Stromal cell of bone marrow (primary cell): ENCODE measurements around the gene SRP9.
A peak's percentile ranks its signal among the peaks of the same experiment; 100 is the strongest.
"Not testable (repeated sequence)": the region's sequence is repeated elsewhere in the genome, so short reads cannot be mapped to it uniquely, and the experiment has no call there.

Experiments used
- DNase-seq: peaks from one replicate; pipeline ENCODE4 v3.0.0-alpha.2; 2012; ENCODE audit warnings: low read depth

The SRP9 gene

DNA sequence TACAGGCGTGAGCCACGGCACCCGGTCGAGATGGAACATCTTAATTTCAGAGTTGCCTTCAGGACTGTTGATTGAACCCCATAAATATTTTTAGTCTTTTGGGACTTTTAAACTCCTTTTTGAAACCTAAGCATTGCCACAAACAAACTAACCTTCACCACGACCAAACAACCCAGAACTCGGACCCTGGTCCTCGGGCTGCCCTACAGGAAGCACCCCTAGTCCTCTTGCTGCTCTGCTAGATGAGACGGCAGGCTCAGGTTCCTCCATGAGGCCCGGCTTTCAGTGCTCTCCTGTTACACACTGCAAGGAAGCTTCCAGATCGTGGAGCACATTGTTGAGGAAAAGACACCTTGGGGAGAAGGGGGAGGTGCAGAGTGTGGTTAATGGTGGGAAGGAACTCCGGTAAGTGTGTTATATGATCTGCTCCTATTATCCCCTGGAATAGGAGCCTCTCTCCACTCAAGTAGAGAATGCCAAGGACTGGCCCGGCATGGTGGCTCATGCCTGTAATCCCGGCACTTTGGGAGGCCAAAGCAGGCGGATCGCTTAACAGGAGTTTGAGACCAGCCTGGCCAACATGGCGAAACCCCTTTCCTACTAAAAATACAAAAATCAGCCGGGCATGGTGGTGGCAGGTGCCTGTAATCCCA, 38.0 kb downstream of the SRP9 start:
- no peak for DNase-seq

DNA sequence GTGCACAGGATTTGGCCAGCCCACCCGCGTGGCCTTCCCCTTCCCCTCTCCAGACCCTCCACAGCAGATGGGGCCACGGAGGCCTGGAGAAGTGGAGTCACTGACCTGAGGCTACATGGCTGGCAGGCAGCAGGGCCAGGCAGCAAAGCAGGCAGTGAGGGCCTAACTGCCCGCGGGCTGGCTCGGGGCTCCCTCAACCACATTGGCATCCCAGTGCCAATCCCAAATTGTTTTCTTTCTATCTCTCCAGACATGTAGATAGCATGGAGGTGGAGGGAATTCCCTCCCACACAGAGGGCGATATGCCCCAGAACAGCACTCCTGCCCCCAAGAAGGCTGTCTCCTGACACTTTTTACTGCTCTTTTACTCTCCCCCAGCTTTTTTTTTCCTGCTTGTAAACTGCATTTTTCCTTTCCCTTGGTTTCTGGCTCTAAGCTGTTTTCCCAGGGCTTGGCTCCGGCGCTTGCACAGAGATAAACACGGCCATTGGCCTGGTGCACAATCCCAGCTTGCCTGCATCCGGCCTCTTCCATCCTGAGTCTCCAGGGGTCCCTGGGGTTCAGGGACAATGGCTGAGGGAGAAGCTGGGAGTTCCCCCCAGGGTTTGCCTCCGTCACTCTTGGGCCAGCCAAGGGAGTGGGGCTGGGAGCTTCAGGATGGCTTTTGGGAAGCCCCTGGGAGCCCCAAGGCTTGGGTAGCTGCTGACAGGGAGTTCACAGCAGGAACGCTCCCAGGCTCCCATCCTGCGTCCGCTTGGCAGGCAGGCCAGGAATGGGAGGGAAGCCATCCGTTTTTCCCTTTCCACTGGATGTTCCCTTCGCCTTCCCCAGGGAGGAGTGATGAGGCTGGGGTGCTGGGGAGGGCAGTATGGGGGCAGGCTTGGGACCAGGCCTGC, 39.3 kb downstream of the SRP9 start:
- no peak for DNase-seq

DNA sequence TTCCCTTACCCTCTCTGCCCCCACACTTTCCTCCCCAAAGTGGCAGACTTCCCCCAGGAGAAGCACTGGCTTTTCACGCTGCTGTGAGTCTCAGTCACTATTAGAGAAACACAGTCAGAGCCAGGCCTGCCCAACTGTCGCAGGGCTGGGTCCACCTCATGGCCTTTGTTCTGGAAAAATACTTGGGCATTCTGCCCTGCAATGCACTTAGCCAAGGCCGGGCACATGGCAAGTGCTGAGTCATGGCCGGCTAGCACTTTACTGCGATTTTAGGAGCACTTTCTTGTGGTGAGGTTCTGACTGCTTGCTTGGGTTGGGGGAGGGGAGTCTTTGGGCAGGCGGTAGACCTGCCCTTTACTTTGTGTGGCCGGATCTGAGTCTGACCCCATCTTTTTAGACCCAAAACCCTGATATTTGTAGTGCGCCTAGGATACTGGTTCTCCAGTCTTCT, 40.0 kb downstream of the SRP9 start:
- DNase-seq, result peak; percentile 91

DNA sequence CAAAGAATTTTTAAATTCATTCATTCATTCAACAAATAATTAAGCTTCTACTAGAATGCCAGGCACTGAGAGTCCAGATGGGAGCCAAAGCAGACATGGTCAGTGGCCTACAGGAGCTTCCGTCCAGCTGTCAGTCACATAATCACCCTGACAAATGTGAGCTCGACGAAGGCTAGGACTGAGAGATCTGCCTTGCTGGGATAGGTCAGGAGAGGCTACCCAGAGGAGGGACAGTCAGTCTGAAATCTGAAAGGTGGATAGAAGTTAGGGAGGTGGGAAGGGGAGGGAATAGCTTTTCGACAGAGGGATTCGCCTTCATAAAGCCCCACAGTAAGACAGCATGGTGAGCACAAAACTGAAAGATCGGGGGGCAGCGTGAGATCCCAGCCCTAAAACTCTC, 40.6 kb downstream of the SRP9 start:
- no peak for DNase-seq

DNA sequence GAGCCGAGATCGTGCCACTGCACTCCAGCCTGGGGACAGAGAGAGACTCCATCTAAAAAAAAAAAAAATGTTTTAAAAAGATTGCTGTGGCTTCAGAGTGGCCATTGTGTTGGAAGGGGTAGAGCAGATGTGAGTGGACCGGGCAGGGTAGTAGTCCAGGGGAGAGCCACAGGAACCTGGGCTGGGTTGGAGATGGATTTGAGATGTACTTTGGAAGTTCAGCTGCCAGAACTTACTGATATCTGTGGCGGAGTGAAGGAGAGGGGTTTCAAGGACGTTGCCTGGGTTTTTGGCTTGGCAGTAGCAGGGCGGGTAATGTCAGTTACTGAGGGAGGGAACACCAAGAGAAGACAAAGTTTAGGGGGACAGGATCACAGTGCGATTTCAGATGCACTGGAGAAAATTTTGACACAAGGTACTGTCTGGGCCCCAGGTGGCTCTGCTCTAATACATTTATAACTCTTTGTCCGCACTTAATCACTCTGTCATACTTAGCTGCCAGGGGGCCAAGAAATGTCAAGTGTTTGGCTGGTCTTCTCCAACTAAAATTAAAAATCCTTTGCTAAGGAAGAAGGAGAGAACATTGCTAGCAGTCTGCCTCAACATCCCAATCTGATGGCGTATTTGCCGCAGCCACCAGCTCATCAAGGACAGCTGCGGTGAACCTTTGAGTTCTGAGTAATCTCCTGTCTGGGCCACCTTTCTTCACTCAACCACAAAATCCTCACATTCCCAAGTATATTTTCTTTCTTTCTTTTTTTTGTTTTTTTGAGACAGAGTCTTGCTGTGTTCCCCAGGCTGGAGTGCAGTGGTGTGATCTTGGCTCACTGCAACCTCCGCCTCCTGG, 41.9 kb downstream of the SRP9 start:
- no peak for DNase-seq

DNA sequence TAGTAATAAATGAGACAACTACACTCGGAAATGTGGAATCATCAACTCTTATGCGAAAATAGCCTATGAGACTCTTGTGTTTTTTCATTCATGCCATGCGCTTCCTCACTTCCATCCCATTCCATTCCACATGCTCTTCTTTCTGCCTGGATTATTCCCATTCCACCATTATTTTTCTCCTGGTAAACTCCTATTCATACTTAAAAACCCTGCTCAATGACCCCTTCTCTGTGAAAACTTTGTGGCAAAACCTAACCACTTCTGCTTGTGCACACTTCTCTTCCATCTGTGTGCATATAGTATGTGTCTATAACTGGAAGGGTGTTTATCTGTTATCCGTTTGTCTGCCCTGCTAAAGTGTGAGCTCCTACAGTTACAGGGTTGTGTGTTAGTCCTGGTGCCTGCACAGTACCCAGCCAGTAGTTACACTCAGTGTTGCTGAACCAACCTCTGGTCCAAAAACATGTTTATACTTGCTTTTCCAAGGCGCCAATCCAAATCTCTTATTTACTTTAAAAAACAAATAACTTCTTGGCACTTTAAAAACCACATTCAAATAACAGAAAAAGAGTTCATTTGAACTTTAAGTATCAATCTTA, 43.0 kb downstream of the SRP9 start:
- no peak for DNase-seq

DNA sequence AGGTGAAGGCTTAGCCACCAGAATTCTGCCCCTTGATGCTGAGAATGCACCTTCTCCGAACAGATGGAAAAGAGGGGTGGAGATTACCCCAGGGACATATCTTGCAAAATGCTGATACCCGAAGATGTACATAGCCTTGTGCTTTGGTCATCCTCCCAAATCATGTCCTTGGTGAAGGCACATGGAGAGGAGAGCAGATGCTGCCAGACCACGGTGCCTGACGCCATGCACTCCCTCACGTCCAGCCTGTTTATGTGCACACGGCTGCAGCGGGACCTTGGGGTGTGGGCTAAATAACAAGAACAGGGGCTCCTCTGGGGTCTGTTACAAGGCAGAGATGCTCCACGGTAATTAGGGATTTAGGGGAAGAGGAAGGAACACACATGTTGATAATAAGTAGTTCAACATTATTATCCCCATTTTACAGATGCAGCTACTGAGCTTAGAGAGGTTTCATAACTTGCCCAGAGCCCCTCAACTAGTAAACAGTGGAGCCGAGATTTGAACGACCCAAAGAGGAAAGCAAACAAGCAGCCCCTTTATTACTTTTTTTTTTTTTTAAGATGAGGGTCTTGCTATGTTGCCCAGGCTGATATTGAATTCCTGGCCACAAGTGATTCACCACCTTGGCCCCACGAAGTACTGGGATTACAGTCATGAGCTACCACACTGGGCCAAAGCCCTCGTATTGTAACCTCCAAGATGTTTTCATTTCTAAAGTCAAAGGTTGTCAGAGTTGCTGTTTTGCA, 45.2 kb downstream of the SRP9 start:
- DNase-seq, result no peak

DNA sequence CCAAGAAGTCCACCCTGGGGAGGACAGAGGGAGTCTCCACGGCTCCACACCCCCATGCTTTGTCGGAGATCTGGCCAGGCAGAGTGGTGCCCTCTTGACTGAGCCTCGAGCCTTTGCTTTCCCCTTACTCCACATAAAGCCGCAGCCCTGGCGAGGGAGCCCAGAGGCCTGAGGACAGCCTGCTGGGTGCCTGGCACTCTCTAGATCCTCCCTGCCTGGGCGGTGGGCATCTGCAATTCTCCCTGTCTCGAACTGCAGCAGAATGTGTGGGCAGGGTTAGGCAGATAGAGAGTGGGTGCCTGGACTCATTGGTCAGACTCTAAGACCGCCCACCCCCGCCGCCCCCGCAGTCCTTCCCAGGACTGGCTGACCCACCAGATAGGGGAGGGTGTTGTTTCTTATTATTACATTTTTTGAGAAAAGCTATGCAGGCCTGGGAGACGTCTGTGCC, 46.2 kb downstream of the SRP9 start:
- DNase-seq, result no peak

DNA sequence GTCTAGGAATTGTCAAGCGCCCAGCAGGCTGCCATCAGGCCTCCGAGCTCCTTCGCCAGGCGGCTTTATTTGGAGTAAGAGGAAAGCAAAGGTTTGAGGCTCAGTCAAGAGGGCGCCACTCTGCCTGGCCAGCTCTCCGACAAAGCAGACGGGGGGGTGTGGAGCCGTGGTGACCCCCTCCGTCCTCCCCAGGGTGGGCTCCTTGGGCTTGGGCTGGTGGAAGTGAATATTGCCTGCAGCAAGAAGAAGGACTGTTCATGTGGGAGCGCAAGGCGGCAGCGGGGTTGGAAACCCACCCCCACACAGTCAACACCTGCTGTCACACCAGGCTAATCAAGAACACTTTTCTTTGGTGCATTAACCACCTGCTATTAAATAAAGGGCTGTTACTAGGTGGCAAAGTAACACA, 46.9 kb downstream of the SRP9 start:
- DNase-seq, result no peak

DNA sequence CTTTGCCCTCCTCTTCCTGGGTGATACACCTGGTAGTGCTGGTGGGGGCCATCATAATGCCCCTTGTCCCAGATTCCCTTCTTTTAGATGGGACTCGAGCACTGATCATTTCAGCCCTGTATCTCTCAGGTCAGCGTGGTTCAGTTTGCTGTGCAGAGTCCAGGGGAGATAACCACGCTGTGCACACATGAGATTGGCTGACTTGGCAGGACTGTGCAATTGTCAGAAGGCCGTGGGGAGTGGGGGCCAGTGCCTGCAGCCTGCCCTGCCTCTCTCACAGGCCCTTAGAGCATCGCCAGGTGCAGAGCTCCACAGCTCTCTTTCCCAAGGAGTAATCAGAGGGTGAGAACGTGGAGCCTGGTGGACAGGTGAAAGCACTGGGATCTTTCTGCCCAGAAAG, 47.5 kb downstream of the SRP9 start:
- no peak for DNase-seq

DNA sequence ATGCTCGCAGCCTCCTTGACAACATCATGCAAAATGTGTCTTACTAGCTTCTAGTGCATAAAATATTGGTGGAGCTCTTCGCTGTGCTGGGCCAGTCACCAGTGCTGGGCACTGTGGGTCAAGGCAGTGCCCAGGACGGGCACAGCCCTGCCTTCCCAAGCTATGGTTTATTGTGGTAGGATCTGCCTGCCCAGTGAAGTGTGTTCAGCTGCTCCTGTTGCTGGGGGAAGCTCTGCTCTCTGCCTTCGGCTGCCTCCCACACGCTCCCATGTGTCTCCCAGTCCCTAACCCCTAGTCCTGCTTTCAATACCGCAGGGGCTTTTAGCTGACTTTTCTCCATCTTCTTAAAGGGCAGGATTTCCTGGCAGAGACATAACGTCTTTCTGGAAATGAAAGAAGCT, 48.0 kb downstream of the SRP9 start:
- no peak for DNase-seq

DNA sequence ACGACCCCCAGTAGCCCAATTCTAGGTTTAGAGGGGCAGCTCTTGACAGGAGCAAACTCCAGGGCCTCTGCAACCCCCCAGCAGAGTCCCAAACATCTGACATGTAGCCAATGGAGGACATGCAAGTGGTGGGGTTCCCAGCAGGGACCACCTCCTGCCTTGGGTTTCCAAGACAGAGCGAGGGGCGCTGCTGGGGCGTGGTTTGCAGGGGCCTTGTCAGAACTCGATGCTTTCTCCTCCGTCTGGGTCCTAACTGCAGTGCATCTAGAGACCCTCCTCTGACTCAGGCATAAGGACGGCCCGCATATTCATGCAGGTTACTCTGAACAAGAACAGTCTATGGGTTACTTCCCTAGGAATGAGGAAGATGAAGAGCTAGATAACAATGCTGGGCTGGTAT, 49.5 kb downstream of the SRP9 start:
- no peak for DNase-seq

DNA sequence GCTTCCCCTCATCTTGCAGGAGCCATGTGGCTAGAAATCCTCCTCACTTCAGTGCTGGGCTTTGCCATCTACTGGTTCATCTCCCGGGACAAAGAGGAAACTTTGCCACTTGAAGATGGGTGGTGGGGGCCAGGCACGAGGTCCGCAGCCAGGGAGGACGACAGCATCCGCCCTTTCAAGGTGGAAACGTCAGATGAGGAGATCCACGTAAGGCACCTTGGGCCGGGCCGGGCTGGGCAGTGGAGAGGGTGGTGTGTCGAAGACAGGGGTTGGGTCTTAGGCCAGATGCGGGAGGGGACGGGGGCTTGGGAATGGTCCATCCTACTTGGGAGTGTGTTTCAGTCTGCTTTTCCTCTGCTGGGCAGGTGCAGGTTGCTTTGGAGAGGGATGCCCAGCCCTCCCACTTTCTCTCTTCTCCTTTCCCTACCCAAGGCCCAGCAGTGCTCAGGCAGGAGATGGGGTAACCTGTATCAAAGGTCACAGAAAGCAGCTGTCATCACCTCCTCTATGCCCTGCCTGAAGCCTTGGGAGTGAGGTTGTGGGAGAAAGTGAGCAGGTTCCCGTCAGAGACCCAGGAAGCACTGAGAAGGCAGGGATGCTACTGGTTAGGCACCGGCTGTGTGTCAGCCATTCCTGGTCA, 51.2 kb downstream of the SRP9 start:
- DNase-seq, result no peak

DNA sequence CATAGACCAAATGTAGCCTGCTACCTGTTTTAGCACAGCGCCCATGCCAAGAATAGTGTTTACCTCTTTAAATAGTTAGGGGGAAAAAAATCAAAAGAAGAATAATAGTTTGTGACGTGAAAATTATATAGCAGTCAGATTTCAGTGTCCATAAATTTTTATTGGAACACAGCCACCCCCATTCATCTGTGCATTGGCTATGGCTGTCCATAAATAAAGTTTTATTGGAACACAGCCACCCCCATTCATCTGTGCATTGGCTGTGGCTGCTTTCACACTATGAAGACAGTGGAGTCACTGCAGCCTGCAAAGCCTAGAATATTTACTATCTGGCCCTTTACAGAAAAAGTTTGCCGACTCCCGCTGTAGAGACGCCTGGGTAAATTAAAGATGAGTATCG, 53.2 kb downstream of the SRP9 start:
- no peak for DNase-seq

DNA sequence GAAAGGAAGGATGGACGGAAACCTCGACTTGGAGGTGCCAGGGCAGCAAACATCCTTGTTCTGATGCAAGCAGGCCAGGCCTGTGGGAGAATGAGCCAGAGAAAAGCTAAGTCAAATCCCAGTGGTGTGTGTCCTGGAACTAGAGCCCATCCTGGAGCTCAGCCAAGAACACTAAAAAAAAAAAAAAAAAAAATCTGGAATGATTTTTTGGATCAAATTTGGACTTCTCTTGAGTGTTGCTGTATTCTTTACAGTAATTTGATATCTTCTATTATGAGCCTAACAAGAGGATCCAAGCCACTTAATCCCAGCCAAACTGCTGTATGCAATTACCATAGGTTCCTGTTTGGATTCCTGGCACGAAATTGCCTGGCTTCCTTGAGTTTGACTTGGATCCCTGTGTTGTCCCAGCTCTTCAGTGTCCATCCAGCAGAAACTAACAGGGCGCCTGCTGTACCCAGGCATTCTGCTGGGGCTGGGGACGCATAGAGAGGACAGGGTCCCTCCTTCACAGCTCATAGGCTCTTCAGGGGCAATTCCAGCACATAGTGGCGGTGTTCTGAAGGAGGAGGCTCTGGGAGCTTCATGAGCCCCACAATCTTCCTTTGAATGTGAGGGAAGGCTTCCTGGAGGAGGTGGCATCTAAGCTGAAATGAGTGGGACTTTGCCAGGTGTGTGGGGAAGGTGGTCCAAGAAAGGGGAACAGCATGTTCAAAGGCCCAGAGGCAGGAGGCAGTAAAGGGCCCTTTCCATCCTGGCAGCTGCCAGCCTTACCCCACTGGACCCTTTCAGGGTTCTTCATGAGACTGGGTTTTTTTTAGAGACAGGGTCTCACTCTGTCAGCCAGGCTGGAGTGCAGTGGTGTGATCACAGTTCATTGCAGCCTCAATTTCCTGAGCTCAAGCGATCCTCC, 57.0 kb downstream of the SRP9 start:
- DNase-seq, result peak; percentile 91

DNA sequence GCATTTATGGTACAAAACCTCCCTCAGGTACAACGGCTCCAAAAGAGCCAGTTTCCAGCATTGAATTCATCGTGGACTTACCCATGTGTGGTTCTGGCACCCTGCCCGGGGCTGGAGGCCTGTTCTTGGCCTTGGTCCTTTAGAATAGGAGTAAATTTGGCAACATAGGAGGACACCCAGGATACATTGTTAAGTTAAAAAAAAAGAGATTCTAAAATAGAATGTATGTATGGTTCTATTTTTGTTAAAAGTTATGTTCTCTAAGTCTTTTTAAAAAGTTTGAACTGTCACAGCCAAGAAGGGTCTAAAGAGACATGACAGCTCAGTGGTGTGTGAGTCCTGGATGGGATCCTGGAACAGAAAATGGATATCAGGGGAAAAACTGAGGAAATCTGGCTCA, 58.2 kb downstream of the SRP9 start:
- no peak for DNase-seq

DNA sequence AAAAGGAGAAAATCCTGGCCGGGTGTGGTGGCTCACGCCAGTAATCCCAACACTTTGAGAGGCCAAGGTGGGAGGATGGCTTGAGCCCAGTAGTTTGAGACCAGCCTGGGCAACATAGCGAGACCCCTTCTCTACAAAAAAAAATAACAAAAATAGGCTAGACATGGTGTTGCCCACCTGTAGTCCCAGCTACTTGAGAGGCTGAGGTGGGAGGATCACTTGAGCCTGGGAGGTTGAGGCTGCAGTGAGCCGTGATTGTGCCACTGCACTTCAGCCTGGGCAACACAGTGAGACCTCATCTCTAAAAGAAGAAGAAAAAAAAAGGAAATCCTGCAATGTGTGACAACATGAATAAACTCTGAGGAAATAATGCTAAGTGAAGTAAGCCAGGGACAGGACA, 58.7 kb downstream of the SRP9 start:
- not testable (repeated sequence) for DNase-seq

DNA sequence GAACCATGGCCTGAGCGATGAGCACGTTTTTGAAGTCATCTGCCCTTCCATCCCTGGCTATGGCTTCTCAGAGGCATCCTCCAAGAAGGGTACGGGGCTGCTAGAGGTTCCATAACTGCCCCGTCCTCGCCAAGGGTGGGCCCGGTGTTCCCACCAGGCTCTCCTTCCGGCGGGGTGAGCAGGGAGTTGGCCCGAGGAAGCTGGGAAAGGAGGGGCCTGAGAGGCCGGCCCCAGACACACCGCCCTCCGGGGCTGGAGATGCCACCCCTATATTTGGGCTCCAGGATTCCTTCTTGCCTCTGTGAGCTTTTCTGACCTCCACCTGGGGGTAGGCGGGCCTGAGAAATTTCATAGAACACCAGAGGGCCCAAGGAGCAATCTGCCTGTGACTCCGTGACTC, 61.2 kb downstream of the SRP9 start:
- DNase-seq, result no peak
